HepG2 (cell line): ENCODE measurements around the gene CTSZ. TPM values are rescaled to one million over a fixed set of nuclear protein-coding genes. Genes with fewer than 3 reads are reported as not detected.
A peak's percentile ranks its signal among the peaks of the same experiment; 100 is the strongest.

Experiments
- ATAC-seq: fragments of 200-7000 bp; cut with Tn5 transposase; 3 replicates; pipeline ENCODE4 v1.9.1; 2020; ENCODE audit warnings: mild to moderate bottlenecking, moderate library complexity
- BruUV-seq: library from RNA; stranded (reverse); fragments of 400-500 nt; replicated peaks from 2 replicates; lab custom pipeline; 2021; lab: Mats Ljungman, UMichigan
- CTCF ChIA-PET: fragments of 300-600 bp; formaldehyde crosslinking; extraction: SDS; loops from one replicate; lab custom pipeline; 2021; ENCODE audit warnings: low total read pairs, inconsistent platforms, low intra/inter-chr PET ratio; lab: Yijun Ruan, JAX
- POLR2A ChIA-PET: fragments of 350-600 bp; sonication (Branson Sonifier 250); formaldehyde crosslinking; loops from one replicate; lab custom pipeline; 2020; ENCODE audit warnings: antibody characterized with exemption, inconsistent platforms; lab: Yijun Ruan, JAX
- DNase-seq: peaks from one replicate; pipeline ENCODE4 v3.0.0-alpha.2; 2015; ENCODE audit warnings: low spot score
- FAIRE-seq: peaks from 3 replicates; lab custom pipeline; 2011; peaks lifted over from hg19 to GRCh38; lab: Jason Lieb, UNC
- H2AFZ ChIP-seq: one replicate; pipeline ENCODE4 v1.6.1; 2011; ENCODE audit warnings: low read length, inconsistent platforms
- H3K27ac ChIP-seq: fragments of 300-600 bp; 3 replicates; pipeline ENCODE4 v1.8.0; 2011; ENCODE audit warnings: mixed run types, mild to moderate bottlenecking, mixed read lengths, low read length, inconsistent platforms; ENCODE audit not compliant: insufficient read depth; ENCODE audit errors: extremely low read length
- H3K27me3 ChIP-seq, 2 experiments: fragments of 200-600 bp in 1 of 2; 2 replicates in 1 of 2; 3 replicates in 1 of 2; pipeline versions ENCODE4 v1.6.0 to v1.8.0; 2011; ENCODE audit warnings: low read length in 2 of 2, mild to moderate bottlenecking in 2 of 2, moderate library complexity in 2 of 2, inconsistent platforms in 1 of 2; ENCODE audit not compliant: insufficient read depth in 2 of 2, control insufficient read depth in 1 of 2
- H3K36me3 ChIP-seq, 2 experiments: fragments of 200-600 bp in 1 of 2; replicated peaks in 1 of 2; 2 replicates in 1 of 2; 3 replicates in 1 of 2; pipeline versions ENCODE4 v1.5.1 to v1.8.0; 2011; ENCODE audit warnings: low read length in 2 of 2, inconsistent platforms in 1 of 2; ENCODE audit not compliant: insufficient read depth in 2 of 2, control insufficient read depth in 1 of 2
- H3K4me1 ChIP-seq: 2 replicates; pipeline ENCODE4 v1.5.1; 2012; ENCODE audit warnings: low read length, inconsistent platforms; ENCODE audit not compliant: insufficient read depth
- H3K4me2 ChIP-seq: 2 replicates; pipeline ENCODE4 v1.6.0; 2011; ENCODE audit warnings: low read depth, low read length, inconsistent platforms
- H3K4me3 ChIP-seq, 3 experiments: fragments of 200-600 bp in 1 of 3; sonication (generic), shearing (Covaris generic) in 1 of 3; replicated peaks in 1 of 3; 2 replicates each; pipeline ENCODE4 v1.5.1; 2011 to 2016; ENCODE audit warnings: low read length in 3 of 3, inconsistent platforms in 2 of 3, low read depth in 2 of 3, mild to moderate bottlenecking in 2 of 3, control low read depth in 1 of 3, mixed read lengths in 1 of 3; ENCODE audit not compliant: insufficient read depth in 1 of 3
- H3K79me2 ChIP-seq: one replicate; pipeline ENCODE4 v1.6.1; 2011; ENCODE audit warnings: low read length, inconsistent platforms; ENCODE audit not compliant: insufficient read depth
- H3K9ac ChIP-seq: 2 replicates; pipeline ENCODE4 v1.6.0; 2011; ENCODE audit warnings: mild to moderate bottlenecking, low read depth, low read length, inconsistent platforms; ENCODE audit not compliant: insufficient read depth
- H3K9me3 ChIP-seq: 2 replicates; pipeline ENCODE4 v1.5.1; 2012; ENCODE audit warnings: mild to moderate bottlenecking, low read length
- H4K20me1 ChIP-seq: 2 replicates; pipeline ENCODE4 v1.6.0; 2011; ENCODE audit warnings: inconsistent platforms, mild to moderate bottlenecking, low read length, moderate library complexity; ENCODE audit not compliant: insufficient read depth
- DRAP1 ChIP-seq: IDR thresholded peaks from 2 replicates; pipeline ENCODE4 v1.6.1; 2016; ENCODE audit warnings: missing genetic modification reagents, missing compliant biosample characterization
- GATAD2A ChIP-seq: IDR thresholded peaks from 2 replicates; pipeline ENCODE4 v1.6.1; 2016
- KDM3A ChIP-seq: IDR thresholded peaks from 2 replicates; pipeline ENCODE4 v1.6.1; 2018; ENCODE audit warnings: low read depth, missing compliant biosample characterization
- NR0B2 ChIP-seq: sonication (generic); formaldehyde crosslinking; IDR thresholded peaks from 2 replicates; pipeline ENCODE4 v1.4.0; 2020; ENCODE audit warnings: mild to moderate bottlenecking, missing genetic modification reagents
- PITX1 ChIP-seq: sonication (generic); formaldehyde crosslinking; IDR thresholded peaks from 2 replicates; pipeline ENCODE4 v1.5.1; 2020; ENCODE audit warnings: mild to moderate bottlenecking, missing genetic modification reagents
- REL ChIP-seq: sonication (generic); formaldehyde crosslinking; conservative IDR thresholded peaks from 2 replicates; pipeline ENCODE4 v1.8.0; 2022; ENCODE audit warnings: mild to moderate bottlenecking, missing genetic modification reagents, moderate library complexity
- SALL1 ChIP-seq: sonication (generic); formaldehyde crosslinking; IDR thresholded peaks from 2 replicates; pipeline ENCODE4 v1.8.0; 2022; ENCODE audit warnings: mild to moderate bottlenecking, missing genetic modification reagents
- SMARCE1 ChIP-seq: fragments of 450-650 bp; IDR thresholded peaks from 2 replicates; pipeline ENCODE4 v1.6.1; 2017; ENCODE audit warnings: borderline replicate concordance
- SOX6 ChIP-seq, 2 experiments: fragments of 450-650 bp in 1 of 2; sonication (generic) in 1 of 2; formaldehyde crosslinking in 1 of 2; IDR thresholded peaks; 2 replicates each; pipeline versions ENCODE4 v1.4.0 to v1.6.1; 2017 to 2020; ENCODE audit warnings: antibody characterized with exemption in 1 of 2, mild to moderate bottlenecking in 1 of 2, missing genetic modification reagents in 1 of 2
- ZNF441 ChIP-seq: sonication (generic); formaldehyde crosslinking; IDR thresholded peaks from 2 replicates; pipeline ENCODE4 v1.7.0; 2021; ENCODE audit warnings: missing genetic modification reagents, borderline replicate concordance
- WGBS: methylation state at CpG from one replicate; pipeline ENCODE4 v1.1.6; 2017; ENCODE audit warnings: low lambda C conversion rate; 5-methylcytosine and 5-hydroxymethylcytosine counted together
- in situ Hi-C: cut with HindIII; loops from 2 replicates; pipeline ENCODE4 v1.10.0; 2017; ENCODE audit warnings: low pct_unique_long_range_greater_than_20kb; ENCODE audit not compliant: extremely low pct_ligation_motif_present
- intact Hi-C: fragments of 100-400 bp; cut with micrococcal nuclease; formaldehyde crosslinking; loops from one replicate; pipeline ENCODE4 v1.10.0; 2022; ENCODE audit not compliant: unreplicated experiment
- polyA plus RNA-seq, 8 experiments: library from polyadenylated mRNA; depleted of rRNA in 3 of 8; stranded (reverse) in 7 of 8; unstranded in 1 of 8; fragments of >200 nt; fragmentation: Illumina TruSeq in 4 of 8; extraction: Trizol in 4 of 8; gene quantifications; 2 replicates each; pipeline versions ENCODE4 v1.2.1 to v1.2.3, GENCODE V29; 2011 to 2016; ENCODE audit warnings: low read depth in 4 of 8, missing spikeins in 1 of 8, mixed read lengths in 1 of 8; ENCODE audit not compliant: insufficient read depth in 1 of 8
- total RNA-seq, 5 experiments: library from RNA; depleted of rRNA; stranded (reverse); fragments of >200 nt; fragmentation: Illumina TruSeq; extraction: Trizol; gene quantifications; 2 replicates each; pipeline ENCODE4 v1.2.3, GENCODE V29; 2016; ENCODE audit warnings: low read depth in 1 of 5
- TF ChIP-seq, protein P1 (sequence below): sonication (generic); formaldehyde crosslinking; IDR thresholded peaks from 2 replicates; pipeline ENCODE4 v1.5.0; 2020; ENCODE audit warnings: mild to moderate bottlenecking, missing genetic modification reagents, borderline replicate concordance
- TF ChIP-seq, protein P2 (sequence below): sonication (generic); formaldehyde crosslinking; IDR thresholded peaks from 2 replicates; pipeline ENCODE4 v1.4.0; 2020; ENCODE audit warnings: mild to moderate bottlenecking, low read depth, missing genetic modification reagents
- TF ChIP-seq, protein P3 (sequence below): sonication (generic); formaldehyde crosslinking; IDR thresholded peaks from 2 replicates; pipeline ENCODE4 v1.4.0; 2020; ENCODE audit warnings: missing genetic modification reagents

CTSZ gene
- total and polyA plus RNA-seq, 2 of the 13 experiments (the other 11 are each of a cell fraction or from before 2014, with no cell fraction given) = 0.33 TPM; not detected in 1

DNA sequence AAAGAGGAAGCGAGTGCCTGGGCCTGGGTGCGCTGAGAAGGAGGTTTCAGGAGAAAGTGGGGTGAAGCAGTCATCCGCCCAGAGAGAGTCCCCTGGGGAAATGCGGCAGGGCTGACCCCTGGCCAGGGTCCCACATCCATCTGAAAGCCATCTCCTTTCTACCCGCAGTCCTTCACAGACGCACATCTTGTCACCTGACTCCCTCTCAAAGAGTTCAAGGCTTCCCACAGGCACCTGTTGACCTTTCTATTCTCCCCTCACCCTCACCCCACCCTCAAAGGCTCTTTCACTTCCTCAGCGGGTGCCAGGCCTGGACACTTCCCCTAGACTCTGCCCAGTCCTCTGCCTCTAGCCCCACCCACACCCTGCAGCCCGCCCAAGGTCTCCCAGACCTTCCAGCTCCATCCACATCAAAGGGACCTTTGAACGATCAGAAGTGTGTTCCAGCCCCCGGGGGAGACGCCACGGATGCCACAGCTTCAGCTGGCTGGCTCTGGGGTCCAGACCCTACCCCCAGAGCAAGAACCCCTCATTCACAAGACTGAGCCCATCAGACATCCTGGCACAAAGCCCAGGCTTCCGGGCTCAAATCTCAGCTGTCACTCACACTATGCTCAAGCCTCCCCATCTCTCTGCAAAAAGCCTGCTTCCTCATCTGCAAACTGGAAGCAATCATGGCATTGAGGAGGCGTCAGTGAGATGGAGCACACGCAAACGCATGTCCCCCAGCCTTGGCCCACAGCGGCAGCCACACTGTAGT, 2.1 kb downstream of the CTSZ start:
- H3K27me3 ChIP-seq = peaks cover 2 to 27% of the 10 kb centered on the region in 2 experiments
- CTCF ChIA-PET = no interaction called here
- H3K27ac ChIP-seq = no peak overlapping the region
- H2AFZ ChIP-seq = no peak overlapping the region
- in situ Hi-C loops (no loop called here), intact Hi-C loops (loop anchor here (1.0 kb wide), 1 partner anchor 11 kb away; no protein-coding TSS in a partner anchor)
- FAIRE-seq = peak; percentile 39
- peak; percentile 71 for DNase-seq
- H3K79me2 ChIP-seq = no peaks in the 10 kb centered on the region
- H3K9me3 ChIP-seq = no peaks in the 10 kb centered on the region
- POLR2A ChIA-PET = interaction anchor here (0.8 to 2.1 kb wide), 6 partner anchors 9 to 27 kb away, joined by 3 to 9 read pairs (median 4); partner anchors contain the start of genes ATP5F1E and NELFCD
- peak overlapping the region; percentile 90 for H3K4me2 ChIP-seq
- H3K36me3 ChIP-seq = no peaks in the 10 kb centered on the region
- no peak overlapping the region; the same call in 1 of the 2 replicates for H3K9ac ChIP-seq
- WGBS = 16% methylated on average over 17 of the region's 17 CpGs
- no peaks in the 10 kb centered on the region for H4K20me1 ChIP-seq
- peak; percentile 65 for ATAC-seq
- H3K4me3 ChIP-seq = peak overlapping the region; percentile 13 to 73 (median 20); a peak in 5 of 6 replicates
- H3K4me1 ChIP-seq = peaks cover 86% of the 10 kb centered on the region
- no TSS peak for BruUV-seq
- TF ChIP-seq, protein P1, sequence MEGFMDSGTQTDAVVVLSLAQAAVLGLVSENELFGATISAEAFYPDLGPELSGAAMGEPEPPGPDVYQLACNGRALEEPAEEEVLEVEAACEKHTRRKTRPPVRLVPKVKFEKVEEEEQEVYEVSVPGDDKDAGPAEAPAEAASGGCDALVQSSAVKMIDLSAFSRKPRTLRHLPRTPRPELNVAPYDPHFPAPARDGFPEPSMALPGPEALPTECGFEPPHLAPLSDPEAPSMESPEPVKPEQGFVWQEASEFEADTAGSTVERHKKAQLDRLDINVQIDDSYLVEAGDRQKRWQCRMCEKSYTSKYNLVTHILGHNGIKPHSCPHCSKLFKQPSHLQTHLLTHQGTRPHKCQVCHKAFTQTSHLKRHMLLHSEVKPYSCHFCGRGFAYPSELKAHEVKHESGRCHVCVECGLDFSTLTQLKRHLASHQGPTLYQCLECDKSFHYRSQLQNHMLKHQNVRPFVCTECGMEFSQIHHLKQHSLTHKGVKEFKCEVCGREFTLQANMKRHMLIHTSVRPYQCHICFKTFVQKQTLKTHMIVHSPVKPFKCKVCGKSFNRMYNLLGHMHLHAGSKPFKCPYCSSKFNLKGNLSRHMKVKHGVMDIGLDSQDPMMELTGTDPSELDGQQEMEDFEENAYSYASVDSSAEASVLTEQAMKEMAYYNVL (CRISPR knock-in tag) = peak; percentile 28; the same call in 1 of the 2 replicates
- peak; percentile 70; the same call in 1 of the 2 replicates for TF ChIP-seq NR0B2 (CRISPR knock-in tag)
- TF ChIP-seq, protein P2, sequence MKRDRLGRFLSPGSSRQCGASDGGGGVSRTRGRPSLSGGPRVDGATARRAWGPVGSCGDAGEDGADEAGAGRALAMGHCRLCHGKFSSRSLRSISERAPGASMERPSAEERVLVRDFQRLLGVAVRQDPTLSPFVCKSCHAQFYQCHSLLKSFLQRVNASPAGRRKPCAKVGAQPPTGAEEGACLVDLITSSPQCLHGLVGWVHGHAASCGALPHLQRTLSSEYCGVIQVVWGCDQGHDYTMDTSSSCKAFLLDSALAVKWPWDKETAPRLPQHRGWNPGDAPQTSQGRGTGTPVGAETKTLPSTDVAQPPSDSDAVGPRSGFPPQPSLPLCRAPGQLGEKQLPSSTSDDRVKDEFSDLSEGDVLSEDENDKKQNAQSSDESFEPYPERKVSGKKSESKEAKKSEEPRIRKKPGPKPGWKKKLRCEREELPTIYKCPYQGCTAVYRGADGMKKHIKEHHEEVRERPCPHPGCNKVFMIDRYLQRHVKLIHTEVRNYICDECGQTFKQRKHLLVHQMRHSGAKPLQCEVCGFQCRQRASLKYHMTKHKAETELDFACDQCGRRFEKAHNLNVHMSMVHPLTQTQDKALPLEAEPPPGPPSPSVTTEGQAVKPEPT (CRISPR knock-in tag) = peak; percentile 20; the same call in 1 of the 2 replicates
- no peak for TF ChIP-seq ZNF441 (CRISPR knock-in tag)
- no peak for TF ChIP-seq SOX6 (IDR thresholded peaks at IDR 0.05)
- peak; percentile 50; the same call in 1 of the 2 replicates for TF ChIP-seq SOX6 (CRISPR knock-in tag; IDR thresholded peaks at IDR 0.05)
- TF ChIP-seq PITX1 (CRISPR knock-in tag) = peak; percentile 15; the same call in 1 of the 2 replicates
- TF ChIP-seq SMARCE1 = no peak
- no peak for TF ChIP-seq REL (CRISPR knock-in tag)
- peak; percentile 54; the same call in 1 of the 2 replicates for TF ChIP-seq GATAD2A (CRISPR knock-in tag)
- TF ChIP-seq SALL1 (CRISPR knock-in tag) = peak; percentile 69
- TF ChIP-seq, protein P3, sequence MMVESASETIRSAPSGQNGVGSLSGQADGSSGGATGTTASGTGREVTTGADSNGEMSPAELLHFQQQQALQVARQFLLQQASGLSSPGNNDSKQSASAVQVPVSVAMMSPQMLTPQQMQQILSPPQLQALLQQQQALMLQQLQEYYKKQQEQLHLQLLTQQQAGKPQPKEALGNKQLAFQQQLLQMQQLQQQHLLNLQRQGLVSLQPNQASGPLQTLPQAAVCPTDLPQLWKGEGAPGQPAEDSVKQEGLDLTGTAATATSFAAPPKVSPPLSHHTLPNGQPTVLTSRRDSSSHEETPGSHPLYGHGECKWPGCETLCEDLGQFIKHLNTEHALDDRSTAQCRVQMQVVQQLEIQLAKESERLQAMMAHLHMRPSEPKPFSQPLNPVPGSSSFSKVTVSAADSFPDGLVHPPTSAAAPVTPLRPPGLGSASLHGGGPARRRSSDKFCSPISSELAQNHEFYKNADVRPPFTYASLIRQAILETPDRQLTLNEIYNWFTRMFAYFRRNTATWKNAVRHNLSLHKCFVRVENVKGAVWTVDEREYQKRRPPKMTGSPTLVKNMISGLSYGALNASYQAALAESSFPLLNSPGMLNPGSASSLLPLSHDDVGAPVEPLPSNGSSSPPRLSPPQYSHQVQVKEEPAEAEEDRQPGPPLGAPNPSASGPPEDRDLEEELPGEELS (CRISPR knock-in tag) = peak; percentile 35; the same call in 1 of the 2 replicates
- no peak for TF ChIP-seq KDM3A (CRISPR knock-in tag)
- peak; percentile 34; the same call in 1 of the 2 replicates for TF ChIP-seq DRAP1
